H1 (cell line): ENCODE results near the gene ROBO2. TPM values are rescaled to one million over a fixed set of nuclear protein-coding genes. Genes with fewer than 3 reads are reported as not detected.

ENCODE experiments used
- CHD7 ChIP-seq: fragments of 300-600 bp; sonication (generic); IDR thresholded peaks from 2 replicates; pipeline ENCODE4 v1.7.1; 2012; ENCODE audit warnings: low read length, moderate library complexity, mild to moderate bottlenecking, inconsistent platforms; ENCODE audit not compliant: insufficient replicate concordance
- polyA plus RNA-seq, 7 experiments: library from polyadenylated mRNA; depleted of rRNA in 3 of 7; stranded (reverse) in 5 of 7; unstranded in 2 of 7; fragments of >200 nt in 5 of 7; fragments of 200-250 nt in 2 of 7; gene quantifications; 1 replicate in 5 of 7; 2 replicates in 1 of 7; 4 replicates in 1 of 7; pipeline versions ENCODE4 v1.2.1 to v1.2.3, GENCODE V29; 2011 to 2013; ENCODE audit warnings: missing spikeins in 2 of 7, mixed read lengths in 2 of 7
- total RNA-seq: library from RNA; stranded (reverse); fragmentation: NEBNext Ultra II Directional; extraction: Animal tissue kit (Norgen Biotek cat#: 25700); gene quantifications from 2 replicates; pipeline ENCODE4 v1.2.1, GENCODE V29; 2021

The ROBO2 gene
- total and polyA plus RNA-seq, 2 of the 8 experiments (the other 6 are each of a cell fraction or from before 2014, with no cell fraction given): 1.5 to 2.9 TPM

GRCh38 chr3:77566055-77566454 is 526.2 kb downstream of the ROBO2 start (continued):
- TF ChIP-seq CHD7: no peak
